Measurements from ENCODE around the gene LURAP1L. TPM values are rescaled to one million over a fixed set of nuclear protein-coding genes. Genes with fewer than 3 reads are reported as not detected.
"Not testable (repeated sequence)": the region's sequence is repeated elsewhere in the genome, so short reads cannot be mapped to it uniquely, and the experiment has no call there.

LURAP1L gene
- total and polyA plus RNA-seq, 11 donors: 1.4 to 5.7 (median 2.9) TPM

GRCh38 chr9:12859704-12860251, 85.0 kb downstream of the LURAP1L start:
- DNase-seq (no peak), ATAC-seq (peak in 3 of 4 donors; percentile 67 to 81 (median 69))
- no peak for TF ChIP-seq POLR2A (IDR thresholded peaks at IDR 0.05)
- TF ChIP-seq, protein P1, sequence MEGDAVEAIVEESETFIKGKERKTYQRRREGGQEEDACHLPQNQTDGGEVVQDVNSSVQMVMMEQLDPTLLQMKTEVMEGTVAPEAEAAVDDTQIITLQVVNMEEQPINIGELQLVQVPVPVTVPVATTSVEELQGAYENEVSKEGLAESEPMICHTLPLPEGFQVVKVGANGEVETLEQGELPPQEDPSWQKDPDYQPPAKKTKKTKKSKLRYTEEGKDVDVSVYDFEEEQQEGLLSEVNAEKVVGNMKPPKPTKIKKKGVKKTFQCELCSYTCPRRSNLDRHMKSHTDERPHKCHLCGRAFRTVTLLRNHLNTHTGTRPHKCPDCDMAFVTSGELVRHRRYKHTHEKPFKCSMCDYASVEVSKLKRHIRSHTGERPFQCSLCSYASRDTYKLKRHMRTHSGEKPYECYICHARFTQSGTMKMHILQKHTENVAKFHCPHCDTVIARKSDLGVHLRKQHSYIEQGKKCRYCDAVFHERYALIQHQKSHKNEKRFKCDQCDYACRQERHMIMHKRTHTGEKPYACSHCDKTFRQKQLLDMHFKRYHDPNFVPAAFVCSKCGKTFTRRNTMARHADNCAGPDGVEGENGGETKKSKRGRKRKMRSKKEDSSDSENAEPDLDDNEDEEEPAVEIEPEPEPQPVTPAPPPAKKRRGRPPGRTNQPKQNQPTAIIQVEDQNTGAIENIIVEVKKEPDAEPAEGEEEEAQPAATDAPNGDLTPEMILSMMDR (IDR thresholded peaks at IDR 0.05): no peak
- H3K4me3 ChIP-seq: no peak overlapping the region
- no peaks in the 10 kb centered on the region for H3K36me3 ChIP-seq
- 76 to 91% (median 87%) methylated on average over 5 of the region's 5 CpGs for WGBS, 4 donors
- peak overlapping the region in 1 of 12 donors; percentile 28 for H3K27ac ChIP-seq
- no peaks in the 10 kb centered on the region for H3K27me3 ChIP-seq
- no peaks in the 10 kb centered on the region for H3K9me3 ChIP-seq
- peaks cover 0 to 22% (median 4%) of the 10 kb centered on the region in 12 donors for H3K4me1 ChIP-seq
- intact Hi-C loops (cut with DNase I): loop anchor here in 1 of 10 donors (5.0 kb wide), 2 partner anchors 37 to 82 kb away; partner anchors contain the start of gene LURAP1L

- Histone ChIP-seq H3K27ac (no peak overlapping the region), H3K4me1 (peaks cover 0 to 22% (median 4%) of the 10 kb centered on the region in 12 donors)
- ATAC-seq: no peak
These were observed 86.2 kb downstream of the LURAP1L start for GRCh38 chr9:12860998-12861397.

GRCh38 chr9:12862611-12863410, 88.0 kb downstream of the LURAP1L start:
- Histone ChIP-seq H3K4me1 (peaks cover 0 to 22% (median 4%) of the 10 kb centered on the region in 12 donors), H3K36me3 (no peaks in the 10 kb centered on the region), H3K27ac (no peak overlapping the region), H3K27me3 (no peaks in the 10 kb centered on the region), H3K4me3 (no peak overlapping the region), H3K9me3 (peaks cover 0 to 4% (median 0%) of the 10 kb centered on the region in 12 donors)
- intact Hi-C loops (cut with DNase I): loop anchor here in 1 of 10 donors (5.0 kb wide), 1 partner anchor 41 kb away; no protein-coding TSS in a partner anchor
- DNase-seq: no peak
- no peak for ATAC-seq
- TF ChIP-seq, protein P1 (IDR thresholded peaks at IDR 0.05): no peak
- TF ChIP-seq POLR2A (IDR thresholded peaks at IDR 0.05): no peak
- 45 to 57% (median 50%) methylated on average over 3 of the region's 3 CpGs for WGBS, 4 donors

More at GRCh38 chr9:12860998-12861397, 86.2 kb downstream of the LURAP1L start:
- intact Hi-C loops (cut with DNase I): loop anchor here in 1 of 10 donors (5.0 kb wide), 1 partner anchor 39 kb away; no protein-coding TSS in a partner anchor
- no peak for DNase-seq
- H3K4me3 ChIP-seq: no peak overlapping the region
- TF ChIP-seq, protein P1 (IDR thresholded peaks at IDR 0.05): no peak
- no peak for TF ChIP-seq POLR2A (IDR thresholded peaks at IDR 0.05)
- 96 to 100% (median 98%) methylated on average over 1 of the region's 1 CpG for WGBS, 4 donors
- H3K27me3 ChIP-seq: no peaks in the 10 kb centered on the region
- no peaks in the 10 kb centered on the region for H3K36me3 ChIP-seq
- H3K9me3 ChIP-seq: peaks cover 0 to 2% (median 0%) of the 10 kb centered on the region in 12 donors

GRCh38 chr9:12863618-12864017, 88.8 kb downstream of the LURAP1L start:
- intact Hi-C loops (cut with DNase I): loop anchor here in 1 of 10 donors (5.0 kb wide), 1 partner anchor 41 kb away; no protein-coding TSS in a partner anchor
- Histone ChIP-seq H3K4me3 (no peak overlapping the region), H3K36me3 (no peaks in the 10 kb centered on the region), H3K27me3 (no peaks in the 10 kb centered on the region), H3K27ac (no peak overlapping the region), H3K9me3 (peaks cover 0 to 6% (median 0%) of the 10 kb centered on the region in 12 donors), H3K4me1 (peaks cover 0 to 22% (median 4%) of the 10 kb centered on the region in 12 donors)
- ATAC-seq (no peak), DNase-seq (no peak)
- no peak for TF ChIP-seq POLR2A (IDR thresholded peaks at IDR 0.05)
- TF ChIP-seq, protein P1 (IDR thresholded peaks at IDR 0.05): no peak
- WGBS, 4 donors: 39 to 60% (median 51%) methylated on average over 1 of the region's 1 CpG

GRCh38 chr9:12865380-12865779, 90.6 kb downstream of the LURAP1L start:
- WGBS, 4 donors: 98 to 99% (median 98%) methylated on average over 3 of the region's 3 CpGs
- intact Hi-C loops (cut with DNase I): not testable (repeated sequence)

More at GRCh38 chr9:12865380-12865779, 90.6 kb downstream of the LURAP1L start:
- not testable (repeated sequence) for H3K36me3 ChIP-seq, DNase-seq, H3K27me3 ChIP-seq, H3K9me3 ChIP-seq, H3K27ac ChIP-seq, H3K4me3 ChIP-seq, ATAC-seq
- peaks cover 0 to 15% (median 4%) of the 10 kb centered on the region in 12 donors for H3K4me1 ChIP-seq

All from heart left ventricle (tissue), 16 donors.